Stimulated activated CD4-positive, alpha-beta T cell treated with anti-CD3 and anti-CD28 coated beads, TNF-alpha, amount 100 ng/mL, for 1 hour (primary cell): ENCODE measurements around the gene GNAI1.

Experiments
- DNase-seq, 3 donors: peaks; one replicate each; pipeline ENCODE4 v3.0.0-alpha.2; 2020; ENCODE audit warnings: low read depth in 3 of 3, low spot score in 1 of 3

The GNAI1 gene

GRCh38 chr7:80206763-80207162, 72.1 kb downstream of the GNAI1 start:
- DNase-seq: no peak

- DNase-seq: no peak
Observed at GRCh38 chr7:80207501-80207900, 72.9 kb downstream of the GNAI1 start.

- no peak for DNase-seq
Observed at GRCh38 chr7:80208700-80209099, 74.1 kb downstream of the GNAI1 start.

DNA sequence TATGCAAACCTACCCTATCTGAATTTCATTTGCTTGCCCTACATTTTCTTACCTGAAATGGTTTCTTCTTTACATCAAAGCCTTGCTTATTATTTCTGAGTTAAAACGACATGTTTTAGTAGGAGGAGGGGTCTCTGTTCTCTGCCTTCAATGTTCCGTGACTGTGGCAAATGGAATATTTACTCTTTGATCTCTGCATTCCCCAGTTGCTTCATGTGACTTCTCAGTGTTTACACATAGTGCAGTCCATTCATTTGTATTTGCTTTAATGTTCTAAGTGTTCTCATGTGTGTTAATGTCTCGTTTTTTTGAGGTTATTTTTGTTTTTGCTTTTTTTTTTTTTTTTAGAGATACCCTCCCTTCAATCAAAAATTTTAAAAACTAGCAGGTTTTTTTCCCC, 75.8 kb downstream of the GNAI1 start:
- DNase-seq: no peak

- DNase-seq: no peak
Observed at GRCh38 chr7:80213814-80214213, 79.2 kb downstream of the GNAI1 start.

DNA sequence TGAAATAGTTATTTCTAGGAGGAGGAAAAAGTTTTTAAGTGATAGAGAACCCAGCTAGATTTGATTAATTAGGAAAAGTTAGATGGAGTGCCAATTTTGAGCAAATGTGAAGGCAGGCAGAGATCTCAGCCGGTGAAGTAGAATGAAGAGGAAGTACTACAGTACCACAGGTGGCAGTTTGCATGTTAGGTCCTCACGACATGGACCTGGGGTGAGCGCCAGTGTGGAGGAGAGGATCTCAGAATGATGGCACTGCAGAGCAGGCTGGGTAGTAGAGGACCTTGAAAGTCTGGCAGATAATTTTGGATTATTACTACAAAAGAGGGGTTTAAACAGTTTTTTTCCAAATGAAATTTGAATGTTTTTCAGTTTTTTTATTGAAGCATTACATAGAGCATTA, 81.1 kb downstream of the GNAI1 start:
- no peak for DNase-seq

GRCh38 chr7:80216996-80217842, 82.6 kb downstream of the GNAI1 start:
- DNase-seq: no peak

DNA sequence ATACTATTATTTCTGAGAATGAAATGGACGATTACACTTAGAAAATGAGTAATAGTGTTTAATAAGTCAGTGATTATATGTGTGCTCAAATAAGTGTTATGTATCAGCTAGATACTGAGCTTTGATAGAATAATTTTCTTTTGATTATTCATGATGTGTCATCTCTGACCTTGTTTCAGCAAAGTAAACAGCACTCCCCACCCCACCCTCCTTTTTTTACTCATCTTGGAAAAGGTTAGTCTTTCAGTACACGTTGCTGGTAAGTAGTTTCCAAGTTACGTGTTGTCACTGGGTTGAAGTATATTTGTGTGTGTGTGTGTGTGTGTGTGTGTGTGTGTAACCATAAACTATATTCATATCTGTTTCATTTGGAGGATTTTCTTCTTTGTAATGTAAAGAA, 84.1 kb downstream of the GNAI1 start:
- DNase-seq: no peak

- no peak for DNase-seq
Observed at GRCh38 chr7:80220022-80220634, 85.5 kb downstream of the GNAI1 start.

DNA sequence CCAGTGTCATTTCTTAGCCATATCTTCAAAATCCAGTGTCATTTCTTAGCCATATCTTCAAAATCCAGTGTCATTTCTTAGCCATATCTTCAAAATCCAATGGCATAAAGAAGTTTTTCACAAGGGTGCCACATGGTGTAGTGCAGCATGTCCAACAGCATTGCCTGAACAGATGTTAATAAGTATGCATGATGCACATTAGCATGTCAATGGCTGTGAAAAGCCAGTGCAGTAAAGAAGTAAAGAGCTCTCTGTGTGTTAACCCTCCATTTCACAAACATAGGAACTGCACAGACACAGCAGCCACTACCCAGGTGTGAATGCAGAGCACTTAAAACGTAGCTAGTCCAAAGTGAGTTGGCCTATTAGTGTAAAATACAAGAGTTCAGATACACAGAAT, 89.8 kb downstream of the GNAI1 start:
- DNase-seq: no peak

- DNase-seq: no peak
Observed at GRCh38 chr7:80225361-80225760, 90.7 kb downstream of the GNAI1 start.

GRCh38 chr7:80226629-80227028, 92.0 kb downstream of the GNAI1 start:
- no peak for DNase-seq

GRCh38 chr7:80230327-80230726, 95.7 kb downstream of the GNAI1 start:
- DNase-seq: no peak

- no peak for DNase-seq
Observed at GRCh38 chr7:80231707-80232106, 97.1 kb downstream of the GNAI1 start.

GRCh38 chr7:80232979-80233724, 98.5 kb downstream of the GNAI1 start:
- DNase-seq: no peak

- DNase-seq: no peak
Observed at GRCh38 chr7:80235334-80235733, 100.7 kb downstream of the GNAI1 start.

DNA sequence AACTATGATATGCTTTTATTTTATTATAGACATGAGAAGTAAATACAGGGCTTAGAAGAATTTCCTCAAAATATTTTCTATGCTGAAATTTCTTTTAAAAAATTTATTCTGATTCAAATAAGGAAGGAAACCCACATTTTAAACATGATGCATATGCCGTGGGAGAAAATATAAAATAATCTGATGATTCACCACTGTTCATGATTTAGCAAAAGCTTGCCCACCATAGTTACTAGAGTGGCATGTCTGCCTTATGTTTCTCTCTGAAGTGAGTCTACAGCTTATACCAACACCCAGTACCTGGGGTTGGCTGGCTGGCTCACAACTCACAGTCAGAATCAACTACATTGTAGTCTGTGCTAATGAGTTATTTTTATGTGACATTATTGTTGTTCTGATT, 102.0 kb downstream of the GNAI1 start:
- DNase-seq: no peak

GRCh38 chr7:80240265-80241025, 105.8 kb downstream of the GNAI1 start:
- DNase-seq: no peak

- no peak for DNase-seq
Observed at GRCh38 chr7:80241671-80242070, 107.0 kb downstream of the GNAI1 start.

DNA sequence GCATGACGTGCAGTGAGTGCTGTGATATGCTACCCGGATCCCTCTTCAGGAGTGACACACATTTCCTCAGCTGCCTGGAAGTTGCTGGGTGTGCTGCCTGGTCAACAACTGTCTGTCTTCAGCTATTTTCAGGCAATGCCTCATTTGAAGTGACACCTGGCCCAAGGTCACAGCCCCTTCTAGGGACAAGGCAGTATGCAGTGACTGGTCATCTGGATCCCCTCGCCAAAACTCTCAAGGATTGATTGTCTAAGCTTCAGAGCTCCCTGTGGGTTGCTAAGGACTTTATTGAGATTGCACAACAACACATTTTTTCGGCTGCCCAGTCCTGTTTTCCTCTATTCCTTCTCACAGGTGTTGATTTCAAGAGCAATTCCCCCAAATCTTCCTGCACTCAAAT, 108.8 kb downstream of the GNAI1 start:
- no peak for DNase-seq

DNA sequence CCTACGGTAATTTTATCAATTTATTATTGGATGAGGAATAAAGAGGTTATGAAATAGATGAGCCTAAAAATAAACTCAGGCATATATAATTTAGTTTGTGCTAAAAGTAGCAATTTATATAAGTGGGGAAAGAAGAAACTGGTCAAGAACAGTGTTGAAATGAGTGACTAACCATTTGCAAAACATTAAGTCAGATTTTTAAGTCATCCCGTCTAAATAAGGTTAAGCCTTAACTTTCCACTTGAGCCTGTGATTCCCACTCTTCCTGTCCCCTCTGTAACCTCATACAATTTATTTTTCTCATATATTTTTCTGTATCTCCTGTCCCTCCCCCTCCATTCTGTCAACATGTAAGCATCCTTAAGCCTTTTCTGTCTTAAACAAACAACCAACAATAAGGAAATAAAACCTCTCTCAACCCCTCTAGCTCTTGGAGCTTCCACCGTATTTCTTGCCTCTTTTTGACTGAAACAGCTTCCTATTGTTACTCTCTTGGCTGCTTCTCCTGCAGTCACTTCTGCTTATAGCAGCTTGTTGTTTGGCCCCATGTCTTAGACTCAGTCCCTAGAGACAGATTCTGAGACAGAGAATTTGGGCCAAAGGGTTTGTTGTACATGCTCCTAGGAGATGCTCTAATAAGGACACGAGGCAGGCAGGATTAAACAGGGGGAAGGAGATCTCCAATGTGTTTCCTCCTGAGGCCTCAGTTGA, 109.7 kb downstream of the GNAI1 start:
- no peak for DNase-seq
